PC-9 (cell line): Measurements from ENCODE around the gene NCK2. TPM values are rescaled to one million over a fixed set of nuclear protein-coding genes. Genes with fewer than 3 reads are reported as not detected.

Experiments used
- BruUV-seq: library from RNA; stranded (reverse); fragments of 400-500 nt; replicated peaks from 2 replicates; lab custom pipeline; 2021; lab: Mats Ljungman, UMichigan
- CTCF ChIA-PET: fragments of 300-600 bp; sonication (Branson Sonifier 250); formaldehyde crosslinking; loops from one replicate; lab custom pipeline; 2022; ENCODE audit warnings: antibody characterized with exemption; lab: Charles Lee
- POLR2A ChIA-PET: fragments of 300-600 bp; sonication (Branson Sonifier 250); formaldehyde crosslinking; loops from one replicate; lab custom pipeline; 2022; ENCODE audit warnings: antibody characterized with exemption; ENCODE audit not compliant: unreplicated experiment; lab: Charles Lee
- DNase-seq, 2 experiments: peaks; one replicate each; pipeline versions ENCODE4 v3.0.0 to v3.0.0-alpha.2; 2015 to 2022; ENCODE audit warnings: mixed read lengths in 1 of 2
- H2AFZ ChIP-seq: fragments of 200-600 bp; sonication (generic); 2 replicates; pipeline ENCODE4 v1.8.1; 2017; ENCODE audit warnings: antibody characterized with exemption
- H3F3A ChIP-seq: fragments of 200-600 bp; sonication (generic); 2 replicates; pipeline ENCODE4 v1.8.1; 2017; ENCODE audit warnings: antibody characterized with exemption, mild to moderate bottlenecking, low read depth; ENCODE audit not compliant: insufficient read depth
- H3K27ac ChIP-seq: fragments of 200-600 bp; sonication (generic); 2 replicates; pipeline ENCODE4 v1.6.1; 2016; ENCODE audit warnings: mixed run types
- H3K27me3 ChIP-seq: fragments of 200-600 bp; sonication (generic); 2 replicates; pipeline ENCODE4 v1.6.1; 2016; ENCODE audit warnings: low read depth, mixed run types; ENCODE audit not compliant: insufficient read depth
- H3K36me3 ChIP-seq: fragments of 200-600 bp; sonication (generic); 2 replicates; pipeline ENCODE4 v1.6.1; 2016; ENCODE audit warnings: low read depth, mixed run types
- H3K4me1 ChIP-seq: fragments of 200-600 bp; sonication (generic); replicated peaks from 2 replicates; pipeline ENCODE4 v1.6.1; 2016; ENCODE audit warnings: mixed run types; ENCODE audit not compliant: insufficient read depth
- H3K4me2 ChIP-seq: fragments of 200-600 bp; sonication (generic); 2 replicates; pipeline ENCODE4 v1.6.1; 2017; ENCODE audit warnings: mixed run types
- H3K4me3 ChIP-seq: fragments of 200-600 bp; sonication (generic); 2 replicates; pipeline ENCODE4 v1.6.1; 2016; ENCODE audit warnings: mixed run types
- H3K79me2 ChIP-seq: fragments of 200-600 bp; sonication (generic); 2 replicates; pipeline ENCODE4 v1.6.1; 2017; ENCODE audit warnings: low read depth, mixed run types
- H3K9me2 ChIP-seq: fragments of 200-600 bp; sonication (generic); 2 replicates; pipeline ENCODE4 v1.8.1; 2017; ENCODE audit warnings: mild to moderate bottlenecking; ENCODE audit not compliant: insufficient read depth
- H3K9me3 ChIP-seq: fragments of 200-600 bp; sonication (generic); 2 replicates; pipeline ENCODE4 v1.8.1; 2016; ENCODE audit warnings: low read depth; ENCODE audit not compliant: insufficient read depth
- H4K20me1 ChIP-seq: fragments of 200-600 bp; sonication (generic); 2 replicates; pipeline ENCODE4 v1.8.1; 2017; ENCODE audit not compliant: insufficient read depth
- CTCF ChIP-seq: fragments of 200-600 bp; sonication (generic); conservative IDR thresholded peaks from 2 replicates; pipeline ENCODE4 v1.6.1; 2017; ENCODE audit warnings: mixed run types, antibody characterized with exemption, mild to moderate bottlenecking, moderate library complexity
- EZH2 ChIP-seq: fragments of 200-600 bp; sonication (generic); IDR thresholded peaks from 2 replicates; pipeline ENCODE4 v1.8.0; 2017; ENCODE audit warnings: antibody characterized with exemption, low read depth
- intact Hi-C: fragments of 100-400 bp; cut with micrococcal nuclease; formaldehyde crosslinking; loops from one replicate; pipeline ENCODE4 v1.10.0; 2022; ENCODE audit not compliant: unreplicated experiment
- total RNA-seq: library from RNA; stranded (reverse); gene quantifications from 2 replicates; pipeline ENCODE4 v1.2.3, GENCODE V29; 2021

NCK2 gene
- total RNA-seq, 1 experiment from 2014 or later, result 26.0 TPM

- Histone ChIP-seq H3F3A (no peaks in the 10 kb centered on the region), H3K27ac (no peak overlapping the region), H3K9me3 (no peaks in the 10 kb centered on the region), H3K36me3 (no peaks in the 10 kb centered on the region), H4K20me1 (0 out of 2 replicates have a peak, but pooled peaks cover 3% of the 10 kb centered on the region), H3K4me2 (no peak overlapping the region), H3K4me3 (no peak overlapping the region), H3K79me2 (no peaks in the 10 kb centered on the region), H3K9me2 (no peaks in the 10 kb centered on the region), H3K4me1 (no peaks in the 10 kb centered on the region), H2AFZ (no peak overlapping the region), H3K27me3 (no peaks in the 10 kb centered on the region)
- ChIA-PET POLR2A (no interaction called here), CTCF (no interaction called here)
- intact Hi-C loops, result no loop called here
- BruUV-seq, result no TSS peak
- no peak for DNase-seq
- TF ChIP-seq EZH2 (no peak), CTCF (no peak)
Measured at GRCh38 chr2:105777031-105777482, 32.3 kb downstream of the NCK2 start.

DNA sequence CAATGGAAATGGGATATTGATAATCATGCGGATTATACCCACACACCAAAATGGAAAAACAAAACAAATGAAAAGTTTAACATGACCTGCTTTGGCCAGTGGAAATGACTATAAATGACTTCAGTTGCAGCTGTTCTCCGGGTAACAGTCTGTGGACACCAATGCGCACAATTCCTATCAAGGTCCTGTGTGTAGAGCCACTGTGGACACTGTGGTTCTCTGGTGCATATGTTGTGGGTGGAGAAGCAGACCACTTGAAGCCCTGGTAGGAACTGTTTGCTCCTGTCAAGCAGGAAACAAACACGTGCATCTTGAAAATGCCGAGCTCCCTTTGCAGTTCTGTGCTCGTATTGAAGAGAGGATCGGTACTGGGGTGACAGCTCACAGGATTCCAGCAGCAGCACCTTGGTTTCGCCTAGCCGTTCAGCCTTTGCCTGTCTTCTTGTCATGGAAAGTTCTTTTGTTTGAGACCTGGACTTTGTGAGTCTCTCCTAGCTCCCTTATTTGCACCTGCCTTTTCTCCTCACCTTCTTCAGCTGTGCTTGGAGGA is 32.9 kb downstream of the NCK2 start:
- no peak overlapping the region for H3K4me3 ChIP-seq
- no peaks in the 10 kb centered on the region for H3K9me2 ChIP-seq
- no peak for TF ChIP-seq EZH2
- ChIA-PET POLR2A (no interaction called here), CTCF (no interaction called here)
- no peaks in the 10 kb centered on the region for H3K27me3 ChIP-seq
- H2AFZ ChIP-seq, result no peak overlapping the region
- no peak overlapping the region for H3K4me2 ChIP-seq
- no TSS peak for BruUV-seq
- H3K79me2 ChIP-seq, result no peaks in the 10 kb centered on the region
- H3K9me3 ChIP-seq, result no peaks in the 10 kb centered on the region
- no peaks in the 10 kb centered on the region for H3K4me1 ChIP-seq
- no peaks in the 10 kb centered on the region for H3F3A ChIP-seq
- intact Hi-C loops, result no loop called here
- H3K27ac ChIP-seq, result no peak overlapping the region
- DNase-seq, result no peak
- 0 out of 2 replicates have a peak, but pooled peaks cover 3% of the 10 kb centered on the region for H4K20me1 ChIP-seq
- H3K36me3 ChIP-seq, result no peaks in the 10 kb centered on the region

DNA sequence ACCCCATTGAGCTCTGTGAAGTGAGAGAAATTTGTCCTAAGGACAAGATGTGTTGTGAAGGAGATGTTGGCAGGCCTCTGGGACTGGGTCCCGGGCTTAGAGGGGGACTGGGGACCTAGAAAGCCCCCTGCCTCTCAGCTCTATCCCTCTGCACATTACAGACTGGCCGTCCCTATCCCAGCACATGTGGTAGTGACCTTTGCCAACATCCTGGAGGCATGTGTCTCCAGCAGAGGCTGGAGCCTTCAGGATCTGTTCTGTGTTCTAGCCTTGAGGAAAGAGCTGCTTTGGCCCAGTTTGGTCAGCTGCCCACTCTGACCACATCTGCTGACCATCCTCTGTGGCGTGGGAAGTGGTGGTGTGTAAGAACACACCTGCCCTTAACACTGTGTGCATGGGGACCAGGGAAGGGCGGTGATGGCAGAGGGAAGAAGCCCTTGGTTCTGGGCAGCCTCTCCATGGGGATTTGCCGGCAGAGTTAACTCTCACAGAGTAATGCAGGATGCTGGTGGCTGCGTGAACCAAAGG is 33.4 kb downstream of the NCK2 start:
- H3K27ac ChIP-seq, result no peak overlapping the region
- H3K4me1 ChIP-seq, result no peaks in the 10 kb centered on the region
- CTCF ChIA-PET, result no interaction called here
- no peaks in the 10 kb centered on the region for H3K9me3 ChIP-seq
- H2AFZ ChIP-seq, result no peak overlapping the region
- no peak for TF ChIP-seq CTCF
- no peak for TF ChIP-seq EZH2
- H3K79me2 ChIP-seq, result no peaks in the 10 kb centered on the region
- 0 out of 2 replicates have a peak, but pooled peaks cover 3% of the 10 kb centered on the region for H4K20me1 ChIP-seq
- no TSS peak for BruUV-seq
- no peaks in the 10 kb centered on the region for H3K9me2 ChIP-seq
- H3K4me3 ChIP-seq, result no peak overlapping the region
- intact Hi-C loops, result no loop called here
- H3K27me3 ChIP-seq, result no peaks in the 10 kb centered on the region
- no peak overlapping the region for H3K4me2 ChIP-seq
- no peaks in the 10 kb centered on the region for H3F3A ChIP-seq
- H3K36me3 ChIP-seq, result no peaks in the 10 kb centered on the region
- POLR2A ChIA-PET, result no interaction called here
- DNase-seq, result no peak
